Gastrocnemius medialis (tissue), 4 donors: ENCODE data around the gene RHOF.

Experiments used
- POLR2A ChIP-seq, 2 donors: fragments of 450-650 bp; IDR thresholded peaks; one replicate each; pipeline ENCODE4 v1.6.1; 2017; ENCODE audit warnings: antibody characterized with exemption in 2 of 2, mild to moderate bottlenecking in 2 of 2, moderate library complexity in 2 of 2
- TF ChIP-seq, protein P1 (sequence below), 5 experiments: fragments of 450-650 bp in 3 of 5; fragments of 200-600 bp in 2 of 5; sonication (generic) in 2 of 5; IDR thresholded peaks in 4 of 5; conservative IDR thresholded peaks in 1 of 5; 1 replicate in 4 of 5; 2 replicates in 1 of 5; pipeline ENCODE4 v1.5.1; 2016 to 2019; ENCODE audit warnings: antibody characterized with exemption in 5 of 5, mild to moderate bottlenecking in 3 of 5, moderate library complexity in 3 of 5

DNA sequence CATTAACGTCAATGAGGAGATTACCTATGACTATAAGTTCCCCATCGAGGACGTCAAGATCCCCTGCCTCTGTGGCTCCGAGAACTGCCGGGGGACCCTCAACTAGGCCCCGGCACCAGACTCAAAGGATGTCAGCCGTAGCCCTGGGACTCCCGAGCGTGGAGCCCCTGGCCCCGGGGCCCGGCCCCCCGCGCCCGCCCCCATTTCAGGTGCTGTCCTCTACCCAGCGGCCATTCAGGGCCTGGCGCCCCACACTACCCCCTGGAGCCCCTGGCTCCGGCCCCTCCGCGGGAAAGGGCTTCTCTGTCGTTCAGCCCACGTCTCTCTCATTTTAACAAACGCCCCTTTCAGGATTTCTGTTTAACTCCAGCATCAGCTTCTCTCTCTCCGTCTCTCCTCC, 36.6 kb upstream of the RHOF start:
- TF ChIP-seq, protein P1, sequence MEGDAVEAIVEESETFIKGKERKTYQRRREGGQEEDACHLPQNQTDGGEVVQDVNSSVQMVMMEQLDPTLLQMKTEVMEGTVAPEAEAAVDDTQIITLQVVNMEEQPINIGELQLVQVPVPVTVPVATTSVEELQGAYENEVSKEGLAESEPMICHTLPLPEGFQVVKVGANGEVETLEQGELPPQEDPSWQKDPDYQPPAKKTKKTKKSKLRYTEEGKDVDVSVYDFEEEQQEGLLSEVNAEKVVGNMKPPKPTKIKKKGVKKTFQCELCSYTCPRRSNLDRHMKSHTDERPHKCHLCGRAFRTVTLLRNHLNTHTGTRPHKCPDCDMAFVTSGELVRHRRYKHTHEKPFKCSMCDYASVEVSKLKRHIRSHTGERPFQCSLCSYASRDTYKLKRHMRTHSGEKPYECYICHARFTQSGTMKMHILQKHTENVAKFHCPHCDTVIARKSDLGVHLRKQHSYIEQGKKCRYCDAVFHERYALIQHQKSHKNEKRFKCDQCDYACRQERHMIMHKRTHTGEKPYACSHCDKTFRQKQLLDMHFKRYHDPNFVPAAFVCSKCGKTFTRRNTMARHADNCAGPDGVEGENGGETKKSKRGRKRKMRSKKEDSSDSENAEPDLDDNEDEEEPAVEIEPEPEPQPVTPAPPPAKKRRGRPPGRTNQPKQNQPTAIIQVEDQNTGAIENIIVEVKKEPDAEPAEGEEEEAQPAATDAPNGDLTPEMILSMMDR (IDR thresholded peaks at IDR 0.05 in 4 of 5, conservative IDR thresholded peaks at IDR 0.05 in 1 of 5), result no peak
- TF ChIP-seq POLR2A (IDR thresholded peaks at IDR 0.05), result no peak
